Dermis blood vessel endothelial cell (primary cell): ENCODE data around the gene ATP4B. TPM values are rescaled to one million over a fixed set of nuclear protein-coding genes. Genes with fewer than 3 reads are reported as not detected.

Source experiments
- DNase-seq: peaks from one replicate; pipeline ENCODE4 v3.0.0; 2010
- total RNA-seq: library from RNA; depleted of rRNA; stranded (reverse); fragments of >200 nt; gene quantifications from 2 replicates; pipeline ENCODE4 v1.2.3, GENCODE V29; 2014

The ATP4B gene
- total RNA-seq, 1 donor from 2014 or later, result not detected

GRCh38 chr13:113605866-113606438, 52.0 kb downstream of the ATP4B start:
- DNase-seq, result no peak

DNA sequence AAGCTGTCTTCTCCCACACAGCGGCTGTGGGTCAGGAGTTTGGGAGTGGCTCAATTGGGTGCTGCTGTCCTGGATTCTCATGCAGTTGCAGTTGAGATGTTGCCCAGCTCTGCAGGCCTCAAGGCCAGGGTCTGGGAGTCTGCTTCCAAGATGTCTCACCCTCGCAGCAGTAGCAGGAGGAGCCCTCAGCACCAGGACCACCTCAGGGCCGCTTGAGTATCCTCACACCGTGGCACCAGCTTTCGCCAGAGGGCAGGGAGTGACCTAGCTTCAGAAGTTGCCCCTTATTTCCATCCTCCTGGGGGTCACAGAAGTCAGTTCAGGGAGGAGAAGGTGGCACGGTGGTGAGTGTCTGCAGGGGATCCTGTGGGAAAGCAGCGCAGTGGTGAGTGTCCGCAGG, 52.5 kb downstream of the ATP4B start:
- DNase-seq, result no peak

GRCh38 chr13:113604186-113604585, 53.8 kb downstream of the ATP4B start:
- no peak for DNase-seq

- DNase-seq, result no peak
Observed at GRCh38 chr13:113603116-113603710, 54.8 kb downstream of the ATP4B start.

DNA sequence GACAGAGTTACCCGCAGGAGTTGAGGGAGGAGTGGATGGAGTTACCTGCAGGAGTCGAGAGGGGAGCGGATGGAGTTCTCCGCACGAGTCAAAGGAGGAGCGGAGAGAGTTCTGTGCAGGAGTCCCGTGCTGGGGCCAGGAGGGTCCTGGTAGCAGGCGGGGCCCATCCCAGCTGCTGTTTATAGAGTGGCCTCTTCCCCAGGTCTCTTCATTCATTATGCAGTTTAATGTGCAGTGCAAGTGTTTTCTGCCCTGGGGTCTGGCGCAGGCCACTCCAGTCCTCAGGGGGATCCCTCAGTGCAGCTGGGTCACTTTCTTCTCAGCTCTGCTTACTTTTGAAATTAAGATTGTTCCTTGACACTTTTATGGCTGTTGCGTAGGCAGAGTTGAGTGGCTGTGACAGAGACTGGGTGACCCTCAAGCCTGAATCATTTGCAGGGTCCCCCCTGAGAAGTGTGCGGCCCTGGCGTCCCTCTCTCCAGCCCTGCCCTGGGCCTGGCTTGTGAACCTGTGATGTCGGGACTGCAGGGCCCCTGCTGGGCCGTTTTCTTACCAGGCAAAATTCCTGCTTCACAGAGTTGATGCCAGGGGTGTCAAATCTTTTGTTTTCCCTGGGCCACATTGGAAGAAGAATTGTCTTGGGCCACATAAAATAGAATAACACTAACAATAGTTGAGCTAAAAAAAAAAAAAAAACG, 55.6 kb downstream of the ATP4B start:
- no peak for DNase-seq

DNA sequence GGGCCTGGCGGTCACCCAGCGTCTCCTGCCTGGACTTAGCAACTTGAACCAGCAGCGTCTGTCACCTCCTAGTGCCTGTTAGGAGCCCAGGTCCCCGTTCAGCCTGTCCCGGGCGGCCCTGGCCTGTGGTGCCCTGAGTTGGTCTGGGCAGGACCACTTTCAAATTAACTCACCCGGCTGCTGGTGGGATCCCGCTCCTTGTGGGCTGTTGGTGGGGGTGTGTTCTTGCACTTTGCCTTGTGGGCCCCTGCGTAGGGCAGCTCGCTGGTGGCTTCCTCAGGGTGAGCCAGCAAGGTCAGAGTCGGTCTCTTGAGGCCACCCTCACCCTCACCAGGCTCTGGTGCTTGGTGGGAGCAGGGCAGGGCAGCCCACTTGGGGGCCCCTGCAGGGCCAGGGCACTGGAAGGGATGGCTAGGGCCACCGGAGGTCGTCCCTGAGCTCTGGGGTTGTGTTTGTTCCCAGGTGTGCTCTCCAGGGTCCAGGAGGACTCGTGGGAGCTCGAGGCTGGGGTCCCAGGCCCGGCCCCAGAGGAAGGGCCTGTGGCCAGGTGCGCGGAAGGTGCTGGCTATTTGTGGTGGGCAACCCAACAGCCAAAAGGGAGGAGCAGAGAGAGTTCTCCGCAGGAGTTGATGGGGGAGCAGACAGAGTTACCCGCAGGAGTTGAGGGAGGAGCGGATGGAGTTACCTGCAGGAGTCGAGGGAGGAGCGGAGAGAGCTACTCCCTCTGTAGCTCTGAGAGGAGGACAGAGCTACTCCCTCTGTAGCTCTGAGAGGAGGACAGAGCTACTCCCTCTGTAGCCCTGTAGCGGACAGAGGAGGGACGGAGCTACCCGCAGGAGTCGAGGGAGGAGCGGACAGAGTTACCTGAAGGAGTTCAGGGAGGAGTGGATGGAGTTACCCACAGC, 56.6 kb downstream of the ATP4B start:
- DNase-seq, result no peak

DNA sequence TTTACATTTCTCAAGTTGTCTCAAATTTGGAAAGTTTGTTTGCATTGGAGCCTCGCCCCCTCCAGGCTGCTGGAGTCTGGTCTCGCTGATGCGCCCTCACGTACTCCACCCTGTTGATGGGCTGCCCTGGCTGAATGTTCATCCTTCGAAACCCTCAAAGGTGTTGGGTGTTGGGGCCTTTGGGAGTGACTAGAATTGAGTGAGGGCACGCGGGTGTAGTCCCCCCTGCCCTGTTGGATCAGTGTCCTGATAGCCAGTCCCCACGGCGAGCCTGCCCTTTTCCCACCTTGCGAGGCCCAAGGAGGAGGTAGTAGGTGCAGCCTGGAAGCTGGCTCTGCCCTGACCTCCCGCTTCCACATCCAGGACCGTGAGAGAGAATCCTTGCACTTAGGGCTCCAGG, 58.6 kb downstream of the ATP4B start:
- no peak for DNase-seq

Other genes starting within 250 kb of the ATP4B start
- 1.0 and 1.7 TPM in 2 replicates for gene ADPRHL1, start 204.7 kb downstream of the ATP4B start, total RNA-seq
- 10.0 and 10.2 TPM in 2 replicates for gene DCUN1D2, start 167.5 kb downstream of the ATP4B start, total RNA-seq
- 49.5 and 122 TPM in 2 replicates for gene TFDP1, start 73.4 kb downstream of the ATP4B start, total RNA-seq
- not detected in 2 replicates for gene GRK1, start 9.0 kb upstream of the ATP4B start, total RNA-seq
- gene TMEM255B, start 101.0 kb upstream of the ATP4B start, total RNA-seq, result 45.1 and 72.3 TPM in 2 replicates
- gene GAS6, start 205.9 kb upstream of the ATP4B start, total RNA-seq, result 147 and 174 TPM in 2 replicates